ENCODE measurements around the gene ZCCHC14.
"Not testable (repeated sequence)": the region's sequence is repeated elsewhere in the genome, so short reads cannot be mapped to it uniquely, and the experiment has no call there.

ZCCHC14 gene

GRCh38 chr16:87407511-87408112, 85.2 kb downstream of the ZCCHC14 start:
- DNase-seq (ENCODE audit: low read depth), result peak; percentile 96

- no peak for DNase-seq (ENCODE audit: low read depth)
These were observed 86.2 kb downstream of the ZCCHC14 start for GRCh38 chr16:87406495-87407088.

GRCh38 chr16:87404764-87405625, 87.8 kb downstream of the ZCCHC14 start:
- DNase-seq (ENCODE audit: low read depth), result no peak

- DNase-seq (ENCODE audit: low read depth), result no peak
These were observed 97.5 kb downstream of the ZCCHC14 start for GRCh38 chr16:87395181-87395842.

- DNase-seq (ENCODE audit: low read depth), result no peak
These were observed 99.2 kb downstream of the ZCCHC14 start for GRCh38 chr16:87393680-87394055.

- no peak for DNase-seq (ENCODE audit: low read depth)
These were observed 99.8 kb downstream of the ZCCHC14 start for GRCh38 chr16:87392821-87393679.

GRCh38 chr16:87391950-87392820, 100.6 kb downstream of the ZCCHC14 start, which contains the start of gene MAP1LC3B:
MAP1LC3B (plus strand) TSS chr16:87392336; CDS start chr16:87392428, 92 bp downstream.
- DNase-seq (ENCODE audit: low read depth), result peak; percentile 91

- no peak for DNase-seq (ENCODE audit: low read depth)
These were observed 101.4 kb downstream of the ZCCHC14 start for GRCh38 chr16:87391324-87391949.

- DNase-seq (ENCODE audit: low read depth), result no peak
These were observed 102.0 kb downstream of the ZCCHC14 start for GRCh38 chr16:87390641-87391323.

GRCh38 chr16:87389914-87390313, 102.9 kb downstream of the ZCCHC14 start:
- DNase-seq (ENCODE audit: low read depth), result not testable (repeated sequence)

- DNase-seq (ENCODE audit: low read depth), result no peak
These were observed 103.6 kb downstream of the ZCCHC14 start for GRCh38 chr16:87389245-87389644.

GRCh38 chr16:87388818-87389134, 104.0 kb downstream of the ZCCHC14 start:
- DNase-seq (ENCODE audit: low read depth), result no peak

- peak; percentile 87 for DNase-seq (ENCODE audit: low read depth)
These were observed 104.6 kb downstream of the ZCCHC14 start for GRCh38 chr16:87387942-87388817.

GRCh38 chr16:87384875-87385167, 108.0 kb downstream of the ZCCHC14 start:
- DNase-seq (ENCODE audit: low read depth), result not testable (repeated sequence)

GRCh38 chr16:87384162-87384874, 108.5 kb downstream of the ZCCHC14 start:
- peak; percentile 36 for DNase-seq (ENCODE audit: low read depth)

- peak; percentile 89 for DNase-seq (ENCODE audit: low read depth)
These were observed 109.2 kb downstream of the ZCCHC14 start, which contains the start of gene FBXO31 for GRCh38 chr16:87383505-87384161. FBXO31 (minus strand) TSS chr16:87383776; CDS start chr16:87383744, 32 bp downstream.

GRCh38 chr16:87382023-87382785, 110.6 kb downstream of the ZCCHC14 start:
- DNase-seq (ENCODE audit: low read depth), result no peak

All from CMK (cell line).